Measurements from ENCODE around the gene MRPS23.

MRPS23 gene

GRCh38 chr17:57877803-57878377 lies 28.0 kb upstream of the MRPS23 start:
- no peak for FAIRE-seq

GRCh38 chr17:57876866-57877237 lies 27.0 kb upstream of the MRPS23 start:
- no peak for FAIRE-seq

GRCh38 chr17:57876023-57876865 lies 26.4 kb upstream of the MRPS23 start:
- no peak for FAIRE-seq

GRCh38 chr17:57875290-57876022 lies 25.6 kb upstream of the MRPS23 start:
- no peak for FAIRE-seq

- FAIRE-seq: no peak
These were observed 24.8 kb upstream of the MRPS23 start for GRCh38 chr17:57874434-57875289.

GRCh38 chr17:57874058-57874419 lies 24.2 kb upstream of the MRPS23 start:
- FAIRE-seq: no peak

- FAIRE-seq: no peak
These were observed 23.6 kb upstream of the MRPS23 start for GRCh38 chr17:57873261-57874057.

GRCh38 chr17:57872536-57872935 lies 22.7 kb upstream of the MRPS23 start:
- FAIRE-seq: no peak

- FAIRE-seq: no peak
These were observed 22.0 kb upstream of the MRPS23 start for GRCh38 chr17:57871863-57872262.

- no peak for FAIRE-seq
These were observed 21.3 kb upstream of the MRPS23 start for GRCh38 chr17:57871155-57871554.

GRCh38 chr17:57870283-57870635 lies 20.4 kb upstream of the MRPS23 start:
- FAIRE-seq: no peak

- FAIRE-seq: no peak
These were observed 19.9 kb upstream of the MRPS23 start for GRCh38 chr17:57869617-57870282.

GRCh38 chr17:57868910-57869616 lies 19.2 kb upstream of the MRPS23 start:
- no peak for FAIRE-seq

- FAIRE-seq: no peak
These were observed 18.4 kb upstream of the MRPS23 start for GRCh38 chr17:57868007-57868909.

- no peak for FAIRE-seq
These were observed 17.3 kb upstream of the MRPS23 start for GRCh38 chr17:57867126-57867525.

- no peak for FAIRE-seq
These were observed 16.9 kb upstream of the MRPS23 start for GRCh38 chr17:57866723-57867122.

- no peak for FAIRE-seq
These were observed 16.5 kb upstream of the MRPS23 start for GRCh38 chr17:57866319-57866718.

- no peak for FAIRE-seq
These were observed 14.4 kb upstream of the MRPS23 start for GRCh38 chr17:57864273-57864672.

- FAIRE-seq: no peak
These were observed 13.1 kb upstream of the MRPS23 start for GRCh38 chr17:57862694-57863667.

Measured in G401.6 (cell line).